Liver (tissue), 9 donors: Measurements from ENCODE around the gene DDX19B. TPM values are rescaled to one million over a fixed set of nuclear protein-coding genes. Genes with fewer than 3 reads are reported as not detected.

Experiments
- DNase-seq: peaks from one replicate; pipeline ENCODE4 v3.0.0-alpha.2; 2017; ENCODE audit warnings: low spot score
- H3K27ac ChIP-seq, 2 donors: one replicate each; pipeline ENCODE4 v1.7.0; 2013; ENCODE audit warnings: inconsistent platforms in 2 of 2, low read length in 2 of 2, control low read depth in 1 of 2, low read depth in 1 of 2, mild to moderate bottlenecking in 1 of 2
- H3K27me3 ChIP-seq, 4 donors: one replicate each; pipeline versions ENCODE4 v1.6.1 to v1.7.0; 2013; ENCODE audit warnings: low read length in 3 of 4, inconsistent platforms in 1 of 4, mild to moderate bottlenecking in 1 of 4, moderate library complexity in 1 of 4; ENCODE audit not compliant: control insufficient read depth in 4 of 4, insufficient read depth in 4 of 4
- H3K36me3 ChIP-seq, 4 donors: one replicate each; pipeline versions ENCODE4 v1.6.1 to v1.7.0; 2013; ENCODE audit warnings: low read length in 3 of 4, mild to moderate bottlenecking in 3 of 4, low read depth in 1 of 4, moderate library complexity in 1 of 4; ENCODE audit not compliant: control insufficient read depth in 4 of 4, insufficient read depth in 3 of 4
- H3K4me1 ChIP-seq, 4 donors: one replicate each; pipeline versions ENCODE4 v1.6.1 to v1.7.0; 2013; ENCODE audit warnings: low read length in 3 of 4, mild to moderate bottlenecking in 3 of 4, moderate library complexity in 1 of 4; ENCODE audit not compliant: control insufficient read depth in 4 of 4, insufficient read depth in 4 of 4
- H3K4me3 ChIP-seq, 3 donors: one replicate each; pipeline versions ENCODE4 v1.6.1 to v1.7.0; 2013; ENCODE audit warnings: low read length in 3 of 3, control low read depth in 1 of 3, low read depth in 1 of 3, mild to moderate bottlenecking in 1 of 3
- H3K9ac ChIP-seq, 2 donors: one replicate each; pipeline ENCODE4 v1.7.0; 2013; ENCODE audit warnings: low read length in 2 of 2, mild to moderate bottlenecking in 2 of 2, moderate library complexity in 2 of 2, control low read depth in 1 of 2, low read depth in 1 of 2
- H3K9me3 ChIP-seq, 4 donors: one replicate each; pipeline versions ENCODE4 v1.6.1 to v1.7.0; 2013; ENCODE audit warnings: low read length in 3 of 4; ENCODE audit not compliant: control insufficient read depth in 4 of 4
- EGR1 ChIP-seq, 2 donors: IDR thresholded peaks; 2 replicates each; pipeline ENCODE4 v1.6.1; 2016 to 2018; ENCODE audit warnings: antibody characterized with exemption in 2 of 2, low read depth in 2 of 2
- FOXA2 ChIP-seq: IDR thresholded peaks from 2 replicates; pipeline ENCODE4 v1.6.1; 2016; ENCODE audit warnings: antibody characterized with exemption
- GABPA ChIP-seq, 2 donors: IDR thresholded peaks in 1 of 2; conservative IDR thresholded peaks in 1 of 2; 2 replicates each; pipeline ENCODE4 v1.6.1; 2016; ENCODE audit warnings: antibody characterized with exemption in 2 of 2, mild to moderate bottlenecking in 1 of 2, moderate library complexity in 1 of 2
- HNF4A ChIP-seq, 2 donors: conservative IDR thresholded peaks; 2 replicates each; pipeline ENCODE4 v1.6.1; 2016; ENCODE audit warnings: antibody characterized with exemption in 2 of 2, mild to moderate bottlenecking in 2 of 2
- HNF4G ChIP-seq: IDR thresholded peaks from 2 replicates; pipeline ENCODE4 v1.6.1; 2016; ENCODE audit warnings: antibody characterized with exemption
- JUND ChIP-seq, 2 donors: IDR thresholded peaks; 2 replicates each; pipeline ENCODE4 v1.6.1; 2016; ENCODE audit warnings: antibody characterized with exemption in 2 of 2
- MAX ChIP-seq: IDR thresholded peaks from 2 replicates; pipeline ENCODE4 v1.6.1; 2016; ENCODE audit warnings: antibody characterized with exemption
- NR2F2 ChIP-seq: IDR thresholded peaks from 2 replicates; pipeline ENCODE4 v1.6.1; 2016; ENCODE audit warnings: antibody characterized with exemption
- RAD21 ChIP-seq, 2 donors: IDR thresholded peaks; 2 replicates each; pipeline ENCODE4 v1.6.1; 2016; ENCODE audit warnings: antibody characterized with exemption in 2 of 2, mild to moderate bottlenecking in 2 of 2
- RXRA ChIP-seq, 2 donors: IDR thresholded peaks; 2 replicates each; pipeline ENCODE4 v1.6.1; 2017 to 2018; ENCODE audit warnings: antibody characterized with exemption in 2 of 2, mild to moderate bottlenecking in 1 of 2
- SP1 ChIP-seq: IDR thresholded peaks from 2 replicates; pipeline ENCODE4 v1.6.1; 2018; ENCODE audit warnings: antibody characterized with exemption, mild to moderate bottlenecking
- TAF1 ChIP-seq: conservative IDR thresholded peaks from 2 replicates; pipeline ENCODE4 v1.6.1; 2016; ENCODE audit warnings: antibody characterized with exemption, mild to moderate bottlenecking
- YY1 ChIP-seq: IDR thresholded peaks from 2 replicates; pipeline ENCODE4 v1.6.1; 2016; ENCODE audit warnings: antibody characterized with exemption, mild to moderate bottlenecking
- ZBTB33 ChIP-seq: IDR thresholded peaks from 2 replicates; pipeline ENCODE4 v1.6.1; 2016; ENCODE audit warnings: antibody characterized with exemption
- whole genome bisulfite sequencing: extraction: QIAGEN DNeasy Blood & Tissue Kit; methylation state at CpG from one replicate; pipeline ENCODE4 v1.1.7; 2013; 5-methylcytosine and 5-hydroxymethylcytosine counted together
- polyA plus RNA-seq, 2 donors: library from polyadenylated mRNA; stranded (reverse) in 1 of 2; unstranded in 1 of 2; fragments of 200-250 nt in 1 of 2; fragments of >200 nt in 1 of 2; fragmentation: Nextera tagmentation in 1 of 2; extraction: Ambion mirVana in 1 of 2; gene quantifications; one replicate each; pipeline versions ENCODE4 v1.2.1 to v1.2.3, GENCODE V29; 2013 to 2015
- total RNA-seq, 2 donors: library from RNA; depleted of rRNA; stranded (reverse); fragments of >200 nt; gene quantifications; one replicate each; pipeline ENCODE4 v1.2.3, GENCODE V29; 2014
- TF ChIP-seq, protein P1 (sequence below): IDR thresholded peaks from 2 replicates; pipeline ENCODE4 v1.6.1; 2016; ENCODE audit warnings: antibody characterized with exemption
- TF ChIP-seq, protein P2 (sequence below): IDR thresholded peaks from 2 replicates; pipeline ENCODE4 v1.6.1; 2016; ENCODE audit warnings: antibody characterized with exemption, mild to moderate bottlenecking
- TF ChIP-seq, protein P3 (sequence below): fragments of 150-350 bp; IDR thresholded peaks from 2 replicates; pipeline ENCODE4 v1.5.1; 2017; ENCODE audit warnings: improper control_type of control experiment, low read depth, low read length; ENCODE audit not compliant: missing input control
- donor health status: healthy.
- donor health status: healthy.
- donor health status: healthy.
- donor health status: healthy.
- donor health status: healthy.

DDX19B gene
- total and polyA plus RNA-seq, 4 donors, result 11.3 to 21.4 (median 16.5) TPM

- no peaks in the 10 kb centered on the region for H3K4me1 ChIP-seq
- no peaks in the 10 kb centered on the region for H3K9me3 ChIP-seq
- no peak for TF ChIP-seq FOXA2
- TF ChIP-seq, protein P1, sequence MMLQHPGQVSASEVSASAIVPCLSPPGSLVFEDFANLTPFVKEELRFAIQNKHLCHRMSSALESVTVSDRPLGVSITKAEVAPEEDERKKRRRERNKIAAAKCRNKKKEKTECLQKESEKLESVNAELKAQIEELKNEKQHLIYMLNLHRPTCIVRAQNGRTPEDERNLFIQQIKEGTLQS, result no peak
- no peak for TF ChIP-seq EGR1 (IDR thresholded peaks at IDR 0.05; ENCODE audit: low read depth in 2 of 2)
- TF ChIP-seq, protein P2, sequence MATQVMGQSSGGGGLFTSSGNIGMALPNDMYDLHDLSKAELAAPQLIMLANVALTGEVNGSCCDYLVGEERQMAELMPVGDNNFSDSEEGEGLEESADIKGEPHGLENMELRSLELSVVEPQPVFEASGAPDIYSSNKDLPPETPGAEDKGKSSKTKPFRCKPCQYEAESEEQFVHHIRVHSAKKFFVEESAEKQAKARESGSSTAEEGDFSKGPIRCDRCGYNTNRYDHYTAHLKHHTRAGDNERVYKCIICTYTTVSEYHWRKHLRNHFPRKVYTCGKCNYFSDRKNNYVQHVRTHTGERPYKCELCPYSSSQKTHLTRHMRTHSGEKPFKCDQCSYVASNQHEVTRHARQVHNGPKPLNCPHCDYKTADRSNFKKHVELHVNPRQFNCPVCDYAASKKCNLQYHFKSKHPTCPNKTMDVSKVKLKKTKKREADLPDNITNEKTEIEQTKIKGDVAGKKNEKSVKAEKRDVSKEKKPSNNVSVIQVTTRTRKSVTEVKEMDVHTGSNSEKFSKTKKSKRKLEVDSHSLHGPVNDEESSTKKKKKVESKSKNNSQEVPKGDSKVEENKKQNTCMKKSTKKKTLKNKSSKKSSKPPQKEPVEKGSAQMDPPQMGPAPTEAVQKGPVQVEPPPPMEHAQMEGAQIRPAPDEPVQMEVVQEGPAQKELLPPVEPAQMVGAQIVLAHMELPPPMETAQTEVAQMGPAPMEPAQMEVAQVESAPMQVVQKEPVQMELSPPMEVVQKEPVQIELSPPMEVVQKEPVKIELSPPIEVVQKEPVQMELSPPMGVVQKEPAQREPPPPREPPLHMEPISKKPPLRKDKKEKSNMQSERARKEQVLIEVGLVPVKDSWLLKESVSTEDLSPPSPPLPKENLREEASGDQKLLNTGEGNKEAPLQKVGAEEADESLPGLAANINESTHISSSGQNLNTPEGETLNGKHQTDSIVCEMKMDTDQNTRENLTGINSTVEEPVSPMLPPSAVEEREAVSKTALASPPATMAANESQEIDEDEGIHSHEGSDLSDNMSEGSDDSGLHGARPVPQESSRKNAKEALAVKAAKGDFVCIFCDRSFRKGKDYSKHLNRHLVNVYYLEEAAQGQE, result no peak
- no peak for TF ChIP-seq YY1
- 96% methylated on average over 12 of the region's 12 CpGs for WGBS
- H3K27me3 ChIP-seq, result no peaks in the 10 kb centered on the region
- H3K9ac ChIP-seq, result no peak overlapping the region
- DNase-seq, result no peak
- no peak overlapping the region for H3K27ac ChIP-seq
- peaks cover 17 to 73% (median 55%) of the 10 kb centered on the region in 4 donors for H3K36me3 ChIP-seq
- H3K4me3 ChIP-seq, result no peak overlapping the region
Observed at GRCh38 chr16:70269471-70269870, 29.5 kb upstream of the DDX19B start.

- Histone ChIP-seq H3K27ac (no peak overlapping the region), H3K9me3 (no peaks in the 10 kb centered on the region), H3K36me3 (peaks cover 13 to 66% (median 51%) of the 10 kb centered on the region in 4 donors), H3K4me1 (no peaks in the 10 kb centered on the region), H3K27me3 (no peaks in the 10 kb centered on the region), H3K9ac (no peak overlapping the region), H3K4me3 (no peak overlapping the region)
- DNase-seq, result no peak
- TF ChIP-seq YY1 (no peak), NR2F2 (no peak), GABPA (IDR thresholded peaks at IDR 0.05 in 1 of 2, conservative IDR thresholded peaks at IDR 0.05 in 1 of 2) (no peak), RXRA (IDR thresholded peaks at IDR 0.05) (no peak), SP1 (no peak), EGR1 (IDR thresholded peaks at IDR 0.05; ENCODE audit: low read depth in 2 of 2) (no peak), FOXA2 (no peak), JUND (IDR thresholded peaks at IDR 0.05) (no peak), TAF1 (no peak), RAD21 (IDR thresholded peaks at IDR 0.05) (no peak), MAX (no peak), ZBTB33 (no peak), HNF4A (conservative IDR thresholded peaks at IDR 0.05) (no peak), HNF4G (no peak)
- TF ChIP-seq, protein P1, result no peak
- TF ChIP-seq, protein P3, sequence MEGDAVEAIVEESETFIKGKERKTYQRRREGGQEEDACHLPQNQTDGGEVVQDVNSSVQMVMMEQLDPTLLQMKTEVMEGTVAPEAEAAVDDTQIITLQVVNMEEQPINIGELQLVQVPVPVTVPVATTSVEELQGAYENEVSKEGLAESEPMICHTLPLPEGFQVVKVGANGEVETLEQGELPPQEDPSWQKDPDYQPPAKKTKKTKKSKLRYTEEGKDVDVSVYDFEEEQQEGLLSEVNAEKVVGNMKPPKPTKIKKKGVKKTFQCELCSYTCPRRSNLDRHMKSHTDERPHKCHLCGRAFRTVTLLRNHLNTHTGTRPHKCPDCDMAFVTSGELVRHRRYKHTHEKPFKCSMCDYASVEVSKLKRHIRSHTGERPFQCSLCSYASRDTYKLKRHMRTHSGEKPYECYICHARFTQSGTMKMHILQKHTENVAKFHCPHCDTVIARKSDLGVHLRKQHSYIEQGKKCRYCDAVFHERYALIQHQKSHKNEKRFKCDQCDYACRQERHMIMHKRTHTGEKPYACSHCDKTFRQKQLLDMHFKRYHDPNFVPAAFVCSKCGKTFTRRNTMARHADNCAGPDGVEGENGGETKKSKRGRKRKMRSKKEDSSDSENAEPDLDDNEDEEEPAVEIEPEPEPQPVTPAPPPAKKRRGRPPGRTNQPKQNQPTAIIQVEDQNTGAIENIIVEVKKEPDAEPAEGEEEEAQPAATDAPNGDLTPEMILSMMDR, result no peak
- TF ChIP-seq, protein P2, result no peak
- 90% methylated on average over 3 of the region's 3 CpGs for whole genome bisulfite sequencing
Observed at GRCh38 chr16:70270176-70270575, 28.8 kb upstream of the DDX19B start.
